H1 (cell line): ENCODE measurements around the gene TOR4A. TPM values are rescaled to one million over a fixed set of nuclear protein-coding genes. Genes with fewer than 3 reads are reported as not detected.
A peak's percentile ranks its signal among the peaks of the same experiment; 100 is the strongest.

ENCODE experiments used
- BACH1 ChIP-seq: IDR thresholded peaks from 2 replicates; pipeline ENCODE4 v1.6.1; 2012; ENCODE audit warnings: low read length, improper control_type of control experiment
- HDAC2 ChIP-seq, 2 experiments: fragments of 300-600 bp in 1 of 2; sonication (generic) in 1 of 2; IDR thresholded peaks; 2 replicates each; pipeline ENCODE4 v1.6.1; 2011 to 2012; ENCODE audit warnings: low read depth in 2 of 2, low read length in 2 of 2, mild to moderate bottlenecking in 2 of 2, moderate library complexity in 2 of 2, borderline replicate concordance in 1 of 2, inconsistent platforms in 1 of 2
- KDM4A ChIP-seq: IDR thresholded peaks from one replicate; pipeline ENCODE4 v1.7.1; 2012; ENCODE audit warnings: low read depth, mild to moderate bottlenecking, moderate library complexity, low read length, inconsistent platforms; ENCODE audit not compliant: severe bottlenecking
- RNF2 ChIP-seq: fragments of 200-900, 300-1000 bp; sonication (generic); IDR thresholded peaks from 2 replicates; pipeline ENCODE4 v1.7.1; 2016; ENCODE audit warnings: borderline replicate concordance, low read depth, mild to moderate bottlenecking, antibody characterized with exemption, low read length; ENCODE audit not compliant: poor library complexity, severe bottlenecking; ENCODE audit errors: missing control alignments
- polyA plus RNA-seq, 7 experiments: library from polyadenylated mRNA; depleted of rRNA in 3 of 7; stranded (reverse) in 5 of 7; unstranded in 2 of 7; fragments of >200 nt in 5 of 7; fragments of 200-250 nt in 2 of 7; gene quantifications; 1 replicate in 5 of 7; 2 replicates in 1 of 7; 4 replicates in 1 of 7; pipeline versions ENCODE4 v1.2.1 to v1.2.3, GENCODE V29; 2011 to 2013; ENCODE audit warnings: missing spikeins in 2 of 7, mixed read lengths in 2 of 7
- total RNA-seq: library from RNA; stranded (reverse); fragmentation: NEBNext Ultra II Directional; extraction: Animal tissue kit (Norgen Biotek cat#: 25700); gene quantifications from 2 replicates; pipeline ENCODE4 v1.2.1, GENCODE V29; 2021
- TF ChIP-seq, protein P1 (sequence below): IDR thresholded peaks from 2 replicates; pipeline ENCODE4 v1.6.1; 2012; ENCODE audit warnings: inconsistent platforms
- TF ChIP-seq, protein P2 (sequence below): IDR thresholded peaks from 2 replicates; pipeline ENCODE4 v1.6.1; 2011; ENCODE audit warnings: low read length, improper control_type of control experiment

The TOR4A gene
- total and polyA plus RNA-seq, 2 of the 8 experiments (the other 6 are each of a cell fraction or from before 2014, with no cell fraction given): 8.4 to 9.3 TPM

DNA sequence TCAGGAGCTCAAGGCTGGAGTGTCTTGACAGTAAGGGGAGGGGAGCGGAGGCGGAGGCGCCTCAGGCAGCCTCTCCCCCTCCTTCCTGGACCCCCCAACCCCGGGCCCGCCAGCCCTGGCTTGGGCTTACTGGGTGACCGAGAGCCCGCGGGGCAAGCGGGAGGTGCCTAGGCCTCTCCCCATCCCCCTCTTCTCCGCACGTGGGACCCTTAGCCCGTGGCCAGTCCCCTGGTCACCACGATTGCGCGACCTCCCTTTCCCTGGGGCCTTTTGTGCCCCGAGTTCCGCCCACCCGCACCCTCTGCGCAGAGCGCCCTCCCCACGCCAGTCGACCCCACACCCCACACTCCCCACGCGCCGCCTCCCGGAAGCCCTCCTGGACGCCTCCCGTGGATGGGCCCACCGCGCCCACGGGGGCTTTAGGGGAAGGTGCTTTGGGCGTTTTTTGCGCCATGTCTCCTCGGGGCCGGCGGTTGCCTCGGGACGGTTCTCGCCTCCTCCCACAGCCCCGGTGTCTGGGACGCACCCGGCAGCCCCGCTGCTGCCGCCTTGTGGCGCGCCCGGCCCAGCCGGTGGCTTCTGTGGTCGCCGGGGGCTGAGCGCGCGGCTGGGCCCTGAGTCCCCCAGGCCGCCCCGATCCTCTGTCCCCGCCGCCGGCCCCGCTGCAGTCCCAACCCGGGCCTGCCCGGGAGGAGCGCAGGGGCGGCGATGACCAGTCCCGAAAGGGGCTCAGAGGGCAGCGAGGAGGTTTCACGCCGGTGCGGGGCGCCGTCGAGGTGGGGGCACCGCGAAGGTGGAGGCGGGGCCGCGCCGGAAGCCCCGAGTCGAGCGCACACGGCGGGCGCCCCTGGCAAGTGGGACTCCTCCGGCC lies 3.2 kb downstream of the TOR4A start (continued):
- TF ChIP-seq, protein P1, sequence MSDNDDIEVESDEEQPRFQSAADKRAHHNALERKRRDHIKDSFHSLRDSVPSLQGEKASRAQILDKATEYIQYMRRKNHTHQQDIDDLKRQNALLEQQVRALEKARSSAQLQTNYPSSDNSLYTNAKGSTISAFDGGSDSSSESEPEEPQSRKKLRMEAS: peak; percentile 1
- TF ChIP-seq BACH1 (peak; percentile 68), KDM4A (peak; percentile 76), RNF2 (peak; percentile 4), HDAC2 (IDR thresholded peaks at IDR 0.05; ENCODE audit: borderline replicate concordance in 1 of 2, low read depth in 2 of 2, low read length in 2 of 2) (peak in 1 of 2 experiments; percentile 68; a peak in 1 of 4 replicates)
- TF ChIP-seq, protein P2, sequence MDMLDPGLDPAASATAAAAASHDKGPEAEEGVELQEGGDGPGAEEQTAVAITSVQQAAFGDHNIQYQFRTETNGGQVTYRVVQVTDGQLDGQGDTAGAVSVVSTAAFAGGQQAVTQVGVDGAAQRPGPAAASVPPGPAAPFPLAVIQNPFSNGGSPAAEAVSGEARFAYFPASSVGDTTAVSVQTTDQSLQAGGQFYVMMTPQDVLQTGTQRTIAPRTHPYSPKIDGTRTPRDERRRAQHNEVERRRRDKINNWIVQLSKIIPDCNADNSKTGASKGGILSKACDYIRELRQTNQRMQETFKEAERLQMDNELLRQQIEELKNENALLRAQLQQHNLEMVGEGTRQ: no peak
